GM19463 (cell line): Measurements from ENCODE around the gene CTXN3.

Source experiments
- ATAC-seq: cut with Tn5 transposase; IDR thresholded peaks from one replicate; pipeline ENCODE4 v1.9.1; 2021; ENCODE audit warnings: mild to moderate bottlenecking, moderate library complexity; ENCODE audit not compliant: unreplicated experiment

CTXN3 gene

DNA sequence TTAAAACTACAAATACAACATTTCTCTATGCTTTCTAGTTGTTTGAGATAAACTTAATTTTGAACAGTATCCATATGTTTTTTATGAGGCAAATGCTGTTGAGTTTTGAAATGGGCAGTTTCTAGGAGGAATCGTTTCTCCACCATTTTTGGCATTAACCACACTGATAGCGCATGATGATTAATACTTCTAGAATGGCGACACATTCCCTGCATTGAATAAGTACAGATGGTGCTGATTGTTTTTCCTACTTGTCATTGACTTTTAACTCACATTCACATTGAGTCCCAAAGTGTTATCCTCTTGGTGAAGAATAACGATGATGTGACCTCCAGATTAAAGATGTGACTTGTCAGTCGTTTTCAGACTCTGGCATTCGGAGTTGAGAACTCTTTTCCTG, 47.8 kb downstream of the CTXN3 start:
- ATAC-seq: no peak

DNA sequence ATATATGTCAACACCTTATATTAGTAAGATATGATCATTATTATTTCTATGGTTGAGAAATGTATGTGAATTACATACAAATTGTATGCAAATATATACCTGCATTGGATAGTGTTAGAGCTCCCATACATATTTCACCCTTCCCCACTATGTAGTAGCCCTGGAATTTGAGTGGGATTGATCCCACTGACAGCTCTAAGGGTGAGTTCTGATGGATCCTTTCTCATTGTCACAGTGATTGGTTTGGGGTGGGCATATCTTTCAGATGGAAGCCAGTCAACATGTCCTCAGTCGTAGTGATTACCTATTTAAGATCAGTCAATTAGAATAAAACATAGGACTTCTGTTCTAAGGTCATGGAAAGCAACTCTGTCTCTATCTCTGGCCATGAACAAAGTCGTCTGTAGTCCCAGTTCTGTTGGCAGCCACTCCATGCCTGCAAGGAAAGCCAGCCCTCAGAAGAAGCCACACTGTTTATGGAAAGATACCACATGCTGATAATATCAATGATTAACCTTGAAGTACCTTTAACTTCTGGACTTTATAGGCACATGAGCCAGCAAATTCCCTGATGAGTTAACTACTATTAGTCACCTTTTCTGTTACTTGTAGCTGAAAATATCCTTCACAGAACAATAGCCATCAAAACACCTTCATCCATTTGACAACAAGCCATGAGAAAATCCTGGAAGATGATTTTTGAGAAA, 49.2 kb downstream of the CTXN3 start:
- ATAC-seq: no peak

DNA sequence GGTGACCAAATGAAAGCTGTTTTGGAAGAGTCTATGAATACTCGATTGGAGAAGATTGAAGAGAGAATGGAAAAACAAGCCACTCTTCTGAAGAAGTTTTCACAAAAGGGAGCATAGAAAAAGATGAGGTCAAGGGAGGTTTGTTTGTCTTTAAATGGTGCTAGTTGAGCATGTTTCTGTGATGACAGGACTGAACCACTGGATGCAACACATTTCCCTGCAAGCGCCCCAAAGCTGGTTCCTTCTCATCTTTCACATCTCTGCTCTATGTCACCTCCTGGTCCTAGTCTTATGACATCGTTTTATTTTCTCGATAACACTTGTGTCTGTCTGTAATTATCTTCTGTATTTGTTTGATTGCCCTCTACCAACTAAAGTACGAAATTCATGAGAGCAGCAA, 50.5 kb downstream of the CTXN3 start:
- no peak for ATAC-seq

DNA sequence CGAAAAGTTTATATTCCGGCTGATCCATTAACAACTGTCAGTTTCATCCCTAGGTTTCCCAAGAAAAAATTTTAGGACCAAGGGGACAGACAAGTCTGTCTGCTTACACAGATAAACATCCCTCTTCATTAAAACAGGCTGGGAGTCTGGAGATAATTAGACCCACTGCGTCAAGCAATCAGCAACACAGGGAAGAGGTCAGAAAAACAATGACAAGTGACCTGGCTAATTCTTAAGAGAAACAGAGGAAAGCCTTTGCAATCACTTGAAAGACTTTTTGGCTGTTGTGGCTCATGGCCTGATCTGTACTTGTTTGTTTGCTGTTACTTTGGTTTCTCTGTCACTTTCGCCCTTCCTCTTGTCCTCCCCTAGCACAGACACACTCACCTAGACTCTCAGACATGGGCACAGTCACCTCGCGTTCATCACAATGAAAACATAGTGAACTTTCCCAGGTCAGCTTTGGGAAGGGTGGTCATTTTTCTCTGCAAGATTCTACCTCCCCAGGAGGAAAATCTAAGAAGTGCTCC, 51.4 kb downstream of the CTXN3 start:
- ATAC-seq: no peak

DNA sequence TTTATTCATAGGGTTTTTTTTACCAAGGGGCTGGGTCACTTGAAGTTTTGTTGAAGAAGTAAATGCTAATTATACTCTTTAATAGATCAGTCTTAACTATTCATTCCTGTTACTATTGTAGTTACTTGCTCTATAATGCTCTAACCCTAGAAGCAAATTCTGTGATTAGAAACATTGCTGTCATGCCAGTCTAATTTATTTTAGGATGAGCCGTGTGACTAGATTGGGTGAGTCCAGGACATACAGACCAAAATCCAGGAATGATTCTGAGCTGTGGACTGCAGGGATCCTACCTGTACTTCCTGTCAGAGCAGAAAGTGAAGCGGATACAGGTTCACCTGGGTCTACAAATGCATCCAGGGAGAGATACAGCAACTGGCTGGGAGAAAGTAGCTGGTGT, 53.6 kb downstream of the CTXN3 start:
- no peak for ATAC-seq

DNA sequence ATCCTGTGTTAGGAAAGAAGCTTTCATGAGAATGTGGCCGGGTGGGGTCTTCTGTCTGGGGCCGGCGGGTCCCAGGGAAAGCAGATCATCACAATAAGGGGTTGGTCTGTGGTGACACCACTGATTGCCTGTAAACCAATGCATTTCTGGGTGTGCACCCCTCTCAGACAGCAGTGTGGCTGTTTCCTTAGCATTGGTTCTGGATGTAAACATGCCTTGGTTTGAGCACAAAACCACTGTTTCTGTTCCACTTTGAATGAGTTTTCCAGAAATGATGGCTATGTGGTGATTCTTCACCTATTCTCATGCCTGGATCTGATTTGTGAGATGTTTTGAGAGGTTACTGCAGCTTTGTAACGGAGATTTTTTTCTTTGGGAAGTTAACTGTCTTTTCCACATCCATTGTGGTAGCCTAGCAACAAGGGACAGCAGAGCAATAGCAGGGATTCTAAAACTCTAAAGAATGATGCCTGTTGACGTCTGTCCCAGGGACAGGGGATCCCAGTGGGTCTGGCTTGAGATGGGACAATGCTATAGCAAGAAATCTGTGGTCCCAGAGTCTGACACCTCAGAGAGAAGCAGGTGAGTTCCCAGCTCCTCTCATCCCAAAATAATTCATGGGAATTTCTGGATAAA, 54.2 kb downstream of the CTXN3 start, which contains the start of gene CCDC192:
Gene CCDC192, plus strand, starts transcription at position 466 of the 636 bp plus-strand sequence. Its CDS starts 55 bp downstream, at position 521.
- ATAC-seq: no peak

DNA sequence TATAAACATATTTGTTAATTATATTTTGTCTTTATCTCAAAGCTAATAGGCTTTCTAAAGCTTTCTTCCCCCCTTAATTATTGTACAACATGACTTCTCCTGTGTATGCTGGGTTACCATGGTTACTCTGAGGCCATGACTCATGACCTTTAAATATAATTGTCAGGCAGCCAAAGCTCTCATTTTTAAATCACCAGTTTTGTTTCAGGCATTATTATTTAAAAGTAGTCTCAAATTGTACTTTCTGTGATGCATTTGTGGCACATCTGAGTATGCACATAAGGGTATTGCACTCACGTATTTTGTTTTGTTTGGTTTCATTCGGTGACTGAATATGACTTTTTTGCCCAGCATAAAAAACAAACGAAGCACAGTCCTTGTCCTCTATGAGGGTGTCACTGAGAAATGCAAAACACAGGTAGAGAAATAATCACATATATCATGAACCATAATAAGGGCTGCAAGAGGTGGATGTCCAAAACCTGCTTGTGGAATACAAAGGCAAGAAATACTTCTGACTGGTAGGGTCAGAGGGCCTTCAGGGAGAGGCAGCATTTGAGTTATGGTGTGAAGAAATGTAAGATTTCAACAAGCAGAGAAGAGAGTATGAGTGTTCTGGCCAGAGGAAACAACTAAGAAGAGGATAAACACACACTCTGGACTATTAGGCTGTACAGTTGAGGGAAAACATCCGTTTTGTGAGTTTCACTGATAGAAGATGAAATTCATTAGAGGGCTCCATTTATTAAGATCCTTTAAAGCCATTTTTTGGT, 56.4 kb downstream of the CTXN3 start:
- peak; percentile 44 for ATAC-seq

DNA sequence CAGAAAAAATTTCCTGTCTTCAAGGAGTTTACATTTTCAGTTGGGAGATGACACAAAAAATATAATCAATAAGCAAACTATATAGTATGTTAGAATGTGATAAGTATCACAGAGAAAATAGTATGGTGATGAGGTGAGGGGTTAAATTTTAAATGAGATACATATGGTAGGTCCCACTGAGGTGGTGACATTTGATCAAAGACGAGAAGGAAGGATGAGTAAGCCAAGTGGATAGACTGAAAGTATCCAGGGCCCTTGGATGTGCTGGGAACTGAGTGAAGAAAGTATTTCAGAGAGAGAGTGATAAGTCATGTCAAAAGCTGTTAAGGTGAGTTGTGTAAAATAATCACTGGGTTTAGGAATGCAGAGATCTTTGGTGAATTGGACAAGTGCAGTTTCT, 57.8 kb downstream of the CTXN3 start:
- no peak for ATAC-seq

DNA sequence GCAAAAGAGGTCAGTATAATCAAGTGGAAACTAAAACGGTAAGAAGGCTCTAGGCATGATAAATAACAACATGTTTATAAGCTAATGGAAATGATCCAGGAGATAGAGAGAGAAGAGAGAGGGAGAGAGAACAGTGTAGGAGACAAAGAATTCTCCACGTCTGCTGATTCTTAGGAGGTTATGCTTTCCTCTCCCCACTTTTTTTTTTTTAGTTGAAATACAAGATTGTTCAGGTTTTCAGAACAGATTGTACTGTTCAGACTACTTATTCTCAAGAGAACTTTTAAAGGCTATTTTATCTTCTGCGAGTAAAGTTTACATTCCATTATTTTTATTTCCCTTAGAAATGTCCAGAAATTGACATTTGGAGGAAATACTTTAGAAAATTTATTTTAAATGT, 58.3 kb downstream of the CTXN3 start:
- ATAC-seq: no peak
